ENCODE measurements around the gene PLD5.

DNA sequence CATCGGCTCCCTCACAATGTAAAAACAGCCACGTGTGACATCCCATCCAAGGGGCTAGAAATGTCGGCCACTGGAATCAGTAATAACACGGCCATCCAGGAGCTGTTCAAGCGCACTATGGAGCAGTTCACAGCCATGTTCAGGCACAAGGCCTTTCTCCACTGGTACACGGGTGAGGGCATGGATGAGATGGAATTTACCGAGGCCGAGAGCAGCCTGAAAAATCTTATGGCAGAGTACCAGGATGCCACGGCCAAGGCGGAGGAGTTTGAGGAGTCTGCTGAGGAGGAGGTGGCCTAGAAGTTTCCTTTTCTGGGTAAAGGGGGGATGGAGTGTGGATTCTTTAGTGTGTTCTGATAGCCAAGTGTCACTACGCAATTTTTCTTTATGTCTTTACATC, 464.5 kb downstream of the PLD5 start:
- TF ChIP-seq, protein P1, sequence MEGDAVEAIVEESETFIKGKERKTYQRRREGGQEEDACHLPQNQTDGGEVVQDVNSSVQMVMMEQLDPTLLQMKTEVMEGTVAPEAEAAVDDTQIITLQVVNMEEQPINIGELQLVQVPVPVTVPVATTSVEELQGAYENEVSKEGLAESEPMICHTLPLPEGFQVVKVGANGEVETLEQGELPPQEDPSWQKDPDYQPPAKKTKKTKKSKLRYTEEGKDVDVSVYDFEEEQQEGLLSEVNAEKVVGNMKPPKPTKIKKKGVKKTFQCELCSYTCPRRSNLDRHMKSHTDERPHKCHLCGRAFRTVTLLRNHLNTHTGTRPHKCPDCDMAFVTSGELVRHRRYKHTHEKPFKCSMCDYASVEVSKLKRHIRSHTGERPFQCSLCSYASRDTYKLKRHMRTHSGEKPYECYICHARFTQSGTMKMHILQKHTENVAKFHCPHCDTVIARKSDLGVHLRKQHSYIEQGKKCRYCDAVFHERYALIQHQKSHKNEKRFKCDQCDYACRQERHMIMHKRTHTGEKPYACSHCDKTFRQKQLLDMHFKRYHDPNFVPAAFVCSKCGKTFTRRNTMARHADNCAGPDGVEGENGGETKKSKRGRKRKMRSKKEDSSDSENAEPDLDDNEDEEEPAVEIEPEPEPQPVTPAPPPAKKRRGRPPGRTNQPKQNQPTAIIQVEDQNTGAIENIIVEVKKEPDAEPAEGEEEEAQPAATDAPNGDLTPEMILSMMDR (conservative IDR thresholded peaks at IDR 0.05; ENCODE audit: low read depth, low read length) = no peak
- no peak for TF ChIP-seq EZH2 (IDR thresholded peaks at IDR 0.05; ENCODE audit: low read length, unreplicated experiment)

All from PC-3 (cell line).